Effector memory CD4-positive, alpha-beta T cell (primary cell): ENCODE data around the gene ADIPOR2.
"Not testable (repeated sequence)": the region's sequence is repeated elsewhere in the genome, so short reads cannot be mapped to it uniquely, and the experiment has no call there.

Source experiments
- DNase-seq, 3 donors: peaks; one replicate each; pipeline ENCODE4 v3.0.0-alpha.2; 2020
- H3K27ac ChIP-seq: 2 replicates; pipeline ENCODE4 v1.7.0; 2013; ENCODE audit warnings: mild to moderate bottlenecking, low read length, moderate library complexity; ENCODE audit not compliant: insufficient read depth, poor library complexity, severe bottlenecking
- H3K27me3 ChIP-seq: replicated peaks from 2 replicates; pipeline ENCODE4 v1.7.0; 2013; ENCODE audit warnings: mild to moderate bottlenecking, low read length; ENCODE audit not compliant: insufficient read depth, control insufficient read depth, poor library complexity, severe bottlenecking
- H3K36me3 ChIP-seq: 2 replicates; pipeline ENCODE4 v1.7.0; 2013; ENCODE audit warnings: mild to moderate bottlenecking, low read length, moderate library complexity; ENCODE audit not compliant: control insufficient read depth, insufficient read depth
- H3K4me1 ChIP-seq: 2 replicates; pipeline ENCODE4 v1.7.0; 2013; ENCODE audit warnings: low read length, mild to moderate bottlenecking; ENCODE audit not compliant: control insufficient read depth, insufficient read depth, poor library complexity, severe bottlenecking
- H3K4me3 ChIP-seq: 2 replicates; pipeline ENCODE4 v1.7.0; 2013; ENCODE audit warnings: low read length, low read depth, mild to moderate bottlenecking; ENCODE audit not compliant: insufficient read depth, poor library complexity, severe bottlenecking
- H3K9me3 ChIP-seq: 2 replicates; pipeline ENCODE4 v1.7.0; 2013; ENCODE audit warnings: mild to moderate bottlenecking, low read length, moderate library complexity; ENCODE audit not compliant: control insufficient read depth

ADIPOR2 gene

DNA sequence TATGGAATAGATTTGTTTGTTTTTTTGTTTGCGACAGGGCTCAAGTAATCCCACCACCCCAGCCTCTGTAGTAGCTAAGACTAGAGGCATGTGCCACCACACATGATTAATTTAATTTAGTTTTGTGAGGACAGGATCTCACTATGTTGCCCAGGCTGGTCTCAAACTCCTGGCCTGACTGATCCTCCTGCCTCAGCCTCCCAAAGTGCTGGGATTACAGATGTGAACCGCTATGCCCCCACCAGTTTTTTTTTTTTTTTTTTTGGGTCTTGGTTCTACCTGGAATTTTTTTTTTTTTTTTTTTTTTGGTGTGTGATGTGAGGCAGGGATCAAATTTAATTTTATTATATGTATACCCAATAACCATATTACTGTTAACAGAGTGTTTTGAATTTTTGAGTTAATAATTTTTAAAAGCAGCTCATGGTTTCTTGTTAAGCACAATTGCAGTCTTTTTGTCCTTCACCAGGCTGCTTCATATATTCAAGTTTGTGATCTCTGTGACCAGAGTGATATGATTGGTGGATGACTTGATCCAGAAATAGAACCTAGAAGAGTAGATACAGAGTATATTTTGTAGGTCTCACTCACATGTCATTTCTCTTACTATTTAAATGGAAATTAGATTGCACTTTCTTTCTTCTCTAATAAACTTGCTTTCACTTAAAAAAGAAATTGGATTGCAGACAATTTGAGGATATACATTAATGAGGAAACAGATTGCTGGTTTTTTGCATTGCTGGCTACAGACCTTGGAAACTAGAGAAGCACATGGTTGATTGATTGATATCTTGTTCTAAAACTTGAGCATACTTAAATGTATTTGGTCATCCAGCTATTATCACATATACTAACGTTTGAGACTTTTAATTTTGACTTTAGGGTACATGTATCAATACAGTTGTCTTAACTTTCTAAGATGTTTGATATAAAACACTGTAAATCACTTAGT, 13.2 kb downstream of the ADIPOR2 start:
- H3K36me3 ChIP-seq: no peaks in the 10 kb centered on the region
- no peak overlapping the region for H3K4me3 ChIP-seq
- H3K4me1 ChIP-seq: no peaks in the 10 kb centered on the region
- no peak for DNase-seq
- no peak overlapping the region for H3K27ac ChIP-seq
- H3K9me3 ChIP-seq: no peaks in the 10 kb centered on the region
- no peaks in the 10 kb centered on the region for H3K27me3 ChIP-seq

DNA sequence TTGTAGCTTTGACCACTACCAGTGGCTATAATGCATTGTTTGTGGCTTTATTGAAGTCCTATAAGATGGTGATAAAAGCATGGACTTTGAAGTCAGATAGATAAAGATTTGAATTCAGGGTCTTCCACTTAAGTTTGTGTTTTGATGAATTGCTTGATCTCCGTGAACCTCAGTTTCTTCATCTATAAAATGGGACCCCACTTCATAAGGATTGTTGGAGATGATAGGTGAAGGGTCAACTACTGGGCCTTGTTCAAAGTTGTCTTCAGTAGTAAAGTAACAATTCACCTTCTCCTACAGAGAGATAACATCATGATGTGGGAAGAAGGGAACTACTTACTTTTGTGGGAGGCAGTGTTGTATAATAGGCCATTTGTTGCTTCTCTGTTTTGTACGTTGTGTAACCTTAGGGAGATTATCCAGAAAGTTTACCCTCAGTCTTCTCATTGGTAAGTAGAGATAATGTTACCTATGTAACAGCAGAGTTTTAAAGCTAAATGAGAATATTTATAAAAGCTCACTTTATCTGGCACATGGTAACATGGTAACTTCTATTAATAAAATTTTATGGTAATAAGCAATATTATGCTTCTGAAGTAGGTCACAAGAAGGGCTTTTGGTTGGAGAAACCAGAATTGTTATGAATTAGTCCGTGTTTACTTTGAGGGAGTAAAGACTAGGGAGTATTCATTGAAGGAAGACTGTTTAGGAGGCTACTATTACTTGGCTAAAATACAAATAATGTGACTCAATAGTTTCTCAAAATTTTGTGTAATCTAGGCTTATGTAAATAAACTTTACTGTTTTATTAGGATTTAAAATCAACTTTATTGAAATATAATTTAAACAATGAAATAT, 15.1 kb downstream of the ADIPOR2 start:
- Histone ChIP-seq H3K4me3 (no peak overlapping the region), H3K27me3 (no peaks in the 10 kb centered on the region), H3K9me3 (no peaks in the 10 kb centered on the region), H3K27ac (no peak overlapping the region), H3K36me3 (no peaks in the 10 kb centered on the region), H3K4me1 (no peaks in the 10 kb centered on the region)
- DNase-seq: no peak

GRCh38 chr12:1706632-1706980, 15.7 kb downstream of the ADIPOR2 start:
- H3K4me1 ChIP-seq: no peaks in the 10 kb centered on the region
- no peaks in the 10 kb centered on the region for H3K36me3 ChIP-seq
- no peak overlapping the region for H3K4me3 ChIP-seq
- H3K27ac ChIP-seq: no peak overlapping the region
- no peaks in the 10 kb centered on the region for H3K27me3 ChIP-seq
- no peak for DNase-seq
- H3K9me3 ChIP-seq: no peaks in the 10 kb centered on the region

DNA sequence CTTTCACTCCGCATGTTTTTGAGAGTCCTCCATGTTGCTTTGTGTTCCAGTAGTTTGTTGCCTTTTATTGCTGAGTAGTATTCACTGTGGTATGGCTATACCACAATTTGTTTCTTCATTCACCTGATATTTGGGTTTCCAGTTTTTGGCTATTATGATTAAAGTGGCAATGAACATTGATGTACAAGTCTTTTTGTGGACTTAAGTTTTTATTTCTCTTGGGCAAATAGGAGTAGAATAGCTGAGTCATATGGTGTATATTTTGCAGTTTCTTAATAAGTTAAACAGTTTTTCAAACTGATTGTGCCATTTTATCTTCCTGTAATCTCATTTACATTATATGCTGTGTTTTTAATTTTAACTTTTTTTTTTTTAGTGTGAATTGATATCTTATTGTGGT, 16.2 kb downstream of the ADIPOR2 start:
- H3K4me1 ChIP-seq: no peaks in the 10 kb centered on the region
- no peaks in the 10 kb centered on the region for H3K9me3 ChIP-seq
- no peak for DNase-seq
- no peak overlapping the region for H3K27ac ChIP-seq
- no peak overlapping the region for H3K4me3 ChIP-seq
- no peaks in the 10 kb centered on the region for H3K27me3 ChIP-seq
- H3K36me3 ChIP-seq: no peaks in the 10 kb centered on the region

DNA sequence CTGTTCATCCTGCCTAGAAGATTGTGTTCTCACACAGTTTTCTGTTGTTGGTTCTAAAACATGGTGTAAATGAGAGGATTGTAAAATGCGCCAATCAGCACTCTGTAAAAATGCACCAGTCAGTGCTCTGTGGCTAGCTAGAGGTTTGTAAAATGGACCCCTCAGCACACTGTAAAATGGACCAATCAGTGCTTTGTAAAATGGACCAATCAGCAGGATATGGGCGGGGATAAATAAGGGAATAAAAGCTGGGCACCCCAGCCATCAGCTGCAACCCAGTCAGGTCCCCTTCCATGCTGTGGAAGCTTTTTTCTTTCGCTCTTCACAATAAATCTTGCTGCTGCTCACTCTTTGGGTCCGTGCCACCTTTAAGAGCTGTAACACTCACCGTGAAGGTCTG, 19.1 kb downstream of the ADIPOR2 start:
- H3K4me1 ChIP-seq: not testable (repeated sequence)

DNA sequence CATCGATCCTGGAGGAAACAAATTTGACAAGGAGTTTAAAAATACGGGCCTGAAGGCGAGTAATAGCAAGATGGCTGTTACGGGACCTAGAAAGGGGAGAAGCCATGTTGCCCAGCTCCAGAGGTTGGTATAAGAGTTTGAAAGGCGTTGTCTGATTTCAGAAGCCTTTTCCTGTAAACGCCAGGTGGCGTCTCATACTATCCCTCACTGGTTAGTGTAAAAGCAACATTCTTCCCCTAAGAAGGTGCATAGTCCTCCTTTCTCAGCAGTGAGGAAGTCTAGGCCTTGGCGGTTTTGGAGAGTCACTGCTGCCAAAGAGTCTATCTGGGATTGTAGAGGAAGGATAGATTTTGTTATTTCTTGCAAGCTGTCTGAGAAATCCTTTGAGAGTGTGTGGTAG, 20.0 kb downstream of the ADIPOR2 start:
- not testable (repeated sequence) for H3K9me3 ChIP-seq, H3K36me3 ChIP-seq, H3K27me3 ChIP-seq, H3K4me1 ChIP-seq, H3K27ac ChIP-seq, H3K4me3 ChIP-seq, DNase-seq

More for the DNA sequence above, 19.1 kb downstream of the ADIPOR2 start:
- not testable (repeated sequence) for DNase-seq, H3K36me3 ChIP-seq, H3K4me3 ChIP-seq, H3K27me3 ChIP-seq, H3K9me3 ChIP-seq, H3K27ac ChIP-seq

DNA sequence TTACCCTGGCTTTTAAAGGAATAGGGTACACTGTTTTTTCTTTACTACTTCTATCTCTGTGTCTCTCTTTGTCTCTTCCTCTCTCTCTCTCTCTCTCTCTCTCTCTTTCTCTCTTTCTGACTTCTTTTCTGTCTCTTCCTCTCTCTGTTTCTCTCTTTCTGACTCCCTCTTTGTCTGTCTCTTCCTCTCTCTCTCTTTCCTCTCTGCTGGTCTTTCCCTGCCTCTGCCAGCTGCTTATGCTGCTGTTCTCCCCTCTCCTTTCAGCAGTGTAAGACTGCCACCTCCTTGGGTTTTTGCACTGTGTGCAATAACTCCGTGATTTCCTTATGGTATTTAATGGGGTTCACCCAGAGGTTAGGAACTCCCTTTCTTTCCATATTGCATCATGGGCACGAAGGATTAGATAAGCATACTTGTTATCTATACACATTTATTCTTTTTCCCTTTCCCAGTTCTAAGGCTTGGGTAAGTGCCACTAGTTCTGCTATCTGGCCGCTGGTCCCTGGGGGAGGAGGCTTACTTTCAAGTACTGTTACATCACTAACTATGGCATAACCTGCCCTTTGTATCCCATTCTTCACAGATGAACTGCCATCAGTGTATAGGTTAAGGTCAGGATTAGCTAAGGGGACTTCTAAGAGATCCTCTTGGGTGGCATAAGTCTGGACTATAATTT, 20.8 kb downstream of the ADIPOR2 start:
- not testable (repeated sequence) for H3K36me3 ChIP-seq, H3K27me3 ChIP-seq, H3K4me3 ChIP-seq, H3K4me1 ChIP-seq, H3K9me3 ChIP-seq, DNase-seq, H3K27ac ChIP-seq

DNA sequence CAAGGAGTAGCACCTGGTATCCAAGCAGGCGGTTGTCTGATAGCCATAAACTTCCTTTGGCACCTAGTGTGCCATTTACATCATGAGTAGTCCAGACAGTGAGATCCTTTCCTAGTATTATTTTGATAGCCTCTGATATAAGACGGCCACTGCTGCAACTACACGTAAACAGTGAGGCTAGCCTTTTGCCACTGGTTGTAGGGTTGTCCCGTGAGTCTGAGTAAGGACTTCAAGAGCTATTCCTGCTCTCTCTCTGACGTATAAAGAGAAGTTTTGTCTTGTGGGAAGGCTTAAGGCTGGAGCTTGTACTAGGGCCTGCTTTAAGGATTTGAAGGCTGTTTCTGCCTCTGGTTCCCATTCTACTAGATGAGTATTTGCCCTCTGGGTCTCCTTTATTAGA, 21.4 kb downstream of the ADIPOR2 start:
- not testable (repeated sequence) for H3K36me3 ChIP-seq

DNA sequence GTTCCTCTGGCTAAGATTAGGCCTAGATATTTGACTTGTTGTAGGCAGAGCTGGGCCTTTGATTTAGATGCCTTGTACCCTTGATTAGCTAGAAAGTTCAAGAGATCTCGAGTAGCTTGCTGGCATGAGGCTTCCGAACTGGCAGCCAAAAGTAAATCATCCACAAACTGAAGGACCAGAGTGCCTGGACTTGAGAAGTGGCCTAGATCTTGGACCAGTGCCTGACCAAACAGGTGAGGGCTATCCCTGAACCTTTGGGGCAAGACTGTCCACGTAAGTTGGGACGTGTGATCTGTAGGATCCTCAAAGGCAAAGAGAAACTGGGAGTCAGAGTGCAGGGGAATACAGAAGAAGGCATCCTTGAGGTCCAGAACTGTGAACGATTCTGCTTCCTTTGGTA, 22.0 kb downstream of the ADIPOR2 start:
- H3K36me3 ChIP-seq, H3K27me3 ChIP-seq, H3K4me3 ChIP-seq, H3K9me3 ChIP-seq, H3K27ac ChIP-seq, H3K4me1 ChIP-seq, DNase-seq: not testable (repeated sequence)

More for the DNA sequence above, 21.4 kb downstream of the ADIPOR2 start:
- H3K27me3 ChIP-seq, H3K27ac ChIP-seq, H3K4me1 ChIP-seq, H3K9me3 ChIP-seq, DNase-seq, H3K4me3 ChIP-seq: not testable (repeated sequence)
